ENCODE measurements around the gene MYLK3.

The MYLK3 gene

GRCh38 chr16:46709469-46710005 lies 38.6 kb downstream of the MYLK3 start:
- H3K4me3 ChIP-seq (ENCODE audit: low read depth, low read length) = no peak overlapping the region
- no peak for TF ChIP-seq CTCF (IDR thresholded peaks at IDR 0.05; ENCODE audit: borderline replicate concordance, insufficient read depth, low read depth, low read length)

- H3K4me3 ChIP-seq (ENCODE audit: low read depth, low read length) = no peak overlapping the region
- no peak for TF ChIP-seq CTCF (IDR thresholded peaks at IDR 0.05; ENCODE audit: borderline replicate concordance, insufficient read depth, low read depth, low read length)
These were observed 41.5 kb downstream of the MYLK3 start for GRCh38 chr16:46706642-46707041.

GRCh38 chr16:46702030-46702429 lies 46.1 kb downstream of the MYLK3 start:
- H3K4me3 ChIP-seq (ENCODE audit: low read depth, low read length) = no peak overlapping the region
- no peak for TF ChIP-seq CTCF (IDR thresholded peaks at IDR 0.05; ENCODE audit: borderline replicate concordance, insufficient read depth, low read depth, low read length)

GRCh38 chr16:46701615-46702014 lies 46.5 kb downstream of the MYLK3 start:
- no peak for TF ChIP-seq CTCF (IDR thresholded peaks at IDR 0.05; ENCODE audit: borderline replicate concordance, insufficient read depth, low read depth, low read length)

GRCh38 chr16:46700048-46700447 lies 48.1 kb downstream of the MYLK3 start:
- TF ChIP-seq CTCF (IDR thresholded peaks at IDR 0.05; ENCODE audit: borderline replicate concordance, insufficient read depth, low read depth, low read length) = no peak
- H3K4me3 ChIP-seq (ENCODE audit: low read depth, low read length) = no peak overlapping the region

More at GRCh38 chr16:46701615-46702014, 46.5 kb downstream of the MYLK3 start:
- H3K4me3 ChIP-seq (ENCODE audit: low read depth, low read length) = no peak overlapping the region

GRCh38 chr16:46696957-46697356 lies 51.2 kb downstream of the MYLK3 start:
- H3K4me3 ChIP-seq (ENCODE audit: low read depth, low read length) = no peak overlapping the region

More at GRCh38 chr16:46696957-46697356, 51.2 kb downstream of the MYLK3 start:
- no peak for TF ChIP-seq CTCF (IDR thresholded peaks at IDR 0.05; ENCODE audit: borderline replicate concordance, insufficient read depth, low read depth, low read length)

Measured in GM12875 (cell line).